Measurements from ENCODE around the gene CCDC61. TPM values are rescaled to one million over a fixed set of nuclear protein-coding genes. Genes with fewer than 3 reads are reported as not detected.

Gene CCDC61
- total RNA-seq, 1 experiment from 2014 or later, result 16.9 TPM

DNA sequence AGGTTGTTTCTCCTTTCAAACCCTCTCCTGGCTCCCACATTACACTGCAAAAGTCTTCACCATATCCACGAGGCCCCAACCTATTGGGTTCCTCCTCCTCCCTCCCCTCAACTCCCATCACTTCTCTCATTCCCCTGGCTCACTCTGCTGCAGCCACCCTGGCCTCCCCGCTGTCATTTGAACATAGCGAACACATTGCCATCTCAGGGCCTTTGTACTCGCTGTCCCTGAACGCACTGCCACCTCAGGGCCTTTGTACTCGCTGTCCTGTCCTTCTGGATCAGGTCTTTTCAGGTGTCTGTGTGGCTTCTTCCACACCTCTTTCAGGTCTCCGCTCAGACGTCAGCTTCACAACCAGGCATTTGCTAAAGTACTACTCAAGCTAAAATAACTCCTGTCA, 1.7 kb downstream of the CCDC61 start:
- Histone ChIP-seq H3K14ac (ENCODE audit: insufficient read depth, low read length) (no peak overlapping the region), H3K4ac (ENCODE audit: low read depth, low read length) (no peak overlapping the region), H2BK15ac (ENCODE audit: low read depth, low read length) (no peak overlapping the region), H3T11ph (ENCODE audit: low read length) (no peak overlapping the region), H3K23me2 (ENCODE audit: insufficient read length, low read depth, low read length, poor library complexity, severe bottlenecking) (peaks cover 14% of the 10 kb centered on the region), H4K91ac (ENCODE audit: insufficient read length, low read depth, low read length) (no peak overlapping the region), H3K9me3 (ENCODE audit: control insufficient read depth, low read depth, low read length) (no peaks in the 10 kb centered on the region), H2BK120ac (ENCODE audit: low read depth, low read length, poor library complexity, severe bottlenecking) (no peak overlapping the region), H2BK12ac (ENCODE audit: insufficient read length, low read depth, low read length) (no peak overlapping the region), H4K5ac (ENCODE audit: insufficient read length, low read depth, low read length) (no peak overlapping the region), H3K4me1 (ENCODE audit: insufficient read depth, low read length) (no peaks in the 10 kb centered on the region), H3K27ac (ENCODE audit: insufficient read length, low read depth, low read length) (no peak overlapping the region), H2BK20ac (ENCODE audit: low read depth, low read length, poor library complexity, severe bottlenecking) (no peak overlapping the region), H3K27me3 (ENCODE audit: insufficient read depth, low read length) (no peaks in the 10 kb centered on the region), H2AK5ac (ENCODE audit: insufficient read length, low read length) (no peak overlapping the region), H4K8ac (replicated peaks; ENCODE audit: insufficient read length, low read depth, low read length) (no peak overlapping the region), H3K4me2 (ENCODE audit: insufficient read depth, insufficient read length, low read length) (no peak overlapping the region), H3K18ac (ENCODE audit: insufficient read length, low read depth, low read length) (no peak overlapping the region), H3K79me1 (ENCODE audit: insufficient read depth, low read depth, low read length, poor library complexity, severe bottlenecking) (peaks cover 3% of the 10 kb centered on the region), H2BK5ac (ENCODE audit: insufficient read length, low read length) (no peak overlapping the region), H4K20me1 (ENCODE audit: control insufficient read depth, insufficient read depth, insufficient read length) (no peaks in the 10 kb centered on the region), H3K56ac (ENCODE audit: insufficient read length, low read depth, low read length) (no peak overlapping the region), H3K9ac (ENCODE audit: extremely low read depth, insufficient read length, low read length) (no peak overlapping the region), H2AFZ (ENCODE audit: low read length) (no peak overlapping the region), H3K23ac (ENCODE audit: insufficient read length, low read depth, low read length) (no peak overlapping the region), H3K79me2 (ENCODE audit: insufficient read depth, low read length) (0 out of 2 replicates have a peak, but pooled peaks cover 5% of the 10 kb centered on the region)
- Mint-ChIP-seq H3K4me3 (no peak overlapping the region; a peak in 2 of 5 replicates), H3K27me3 (ENCODE audit: low read depth) (peaks cover 2% of the 10 kb centered on the region; the same call in 1 of the 2 replicates), H3K4me1 (peaks cover 14 to 38% of the 10 kb centered on the region in 2 experiments), H3K9me3 (no peaks in the 10 kb centered on the region; a peak in 2 of 5 replicates), H3K36me3 (ENCODE audit: insufficient read depth in 1 of 3, low read depth in 3 of 3) (peaks cover 6 to 7% (median 6%) of the 10 kb centered on the region in 3 experiments; a peak in 6 of 7 replicates), H3K27ac (peak overlapping the region in 1 of 3 experiments; percentile 13; a peak in 1 of 7 replicates)
- WGBS (ENCODE audit: extremely low coverage, insufficient read length, low lambda C conversion rate), result no CpG with 5 or more reads among the region's 8 CpGs
- no peak for DNase-seq
- no peak for TF ChIP-seq CTCF (conservative IDR thresholded peaks at IDR 0.05)
